Activated T-helper 17 cell treated with anti-CD3 and anti-CD28 coated beads, Interleukin-2, amount 50 U/mL, for 72 hours (primary cell): ENCODE results near the gene GPR32. TPM values are rescaled to one million over a fixed set of nuclear protein-coding genes. Genes with fewer than 3 reads are reported as not detected.
"Not testable (repeated sequence)": the region's sequence is repeated elsewhere in the genome, so short reads cannot be mapped to it uniquely, and the experiment has no call there.

ENCODE experiments used
- ATAC-seq: fragments of 150-1000 bp; cut with Tn5 transposase; replicated peaks from 2 replicates; pipeline ENCODE4 v1.10.0; 2021; ENCODE audit warnings: mild to moderate bottlenecking, moderate library complexity
- H3K27ac Mint-ChIP-seq: one replicate; pipeline ENCODE4 v1.8.0; 2022; ENCODE audit warnings: mixed read lengths
- H3K27me3 Mint-ChIP-seq: one replicate; pipeline ENCODE4 v1.8.0; 2022; ENCODE audit warnings: mixed read lengths
- H3K36me3 Mint-ChIP-seq: one replicate; pipeline ENCODE4 v1.8.0; 2022; ENCODE audit warnings: low read depth, mild to moderate bottlenecking, mixed read lengths
- H3K4me1 Mint-ChIP-seq: one replicate; pipeline ENCODE4 v1.8.0; 2022; ENCODE audit warnings: mixed read lengths
- H3K4me3 Mint-ChIP-seq: one replicate; pipeline ENCODE4 v1.8.0; 2022; ENCODE audit warnings: mild to moderate bottlenecking, mixed read lengths
- H3K9me3 Mint-ChIP-seq: one replicate; pipeline ENCODE4 v1.8.0; 2022; ENCODE audit warnings: mixed read lengths
- total RNA-seq, 2 donors: library from RNA; stranded (reverse); gene quantifications; one replicate each; pipeline ENCODE4 v1.2.3, GENCODE V29; 2022

The GPR32 gene
- total RNA-seq, 2 donors from 2014 or later: not detected

GRCh38 chr19:50797429-50797780, 27.1 kb downstream of the GPR32 start:
- no peaks in the 10 kb centered on the region for H3K9me3 Mint-ChIP-seq
- ATAC-seq: no peak
- H3K27me3 Mint-ChIP-seq: no peaks in the 10 kb centered on the region
- H3K4me3 Mint-ChIP-seq: no peak overlapping the region
- H3K4me1 Mint-ChIP-seq: no peaks in the 10 kb centered on the region
- no peak overlapping the region for H3K27ac Mint-ChIP-seq
- H3K36me3 Mint-ChIP-seq: peaks cover 53% of the 10 kb centered on the region

- H3K9me3 Mint-ChIP-seq: no peaks in the 10 kb centered on the region
- H3K36me3 Mint-ChIP-seq: peaks cover 59% of the 10 kb centered on the region
- H3K4me1 Mint-ChIP-seq: no peaks in the 10 kb centered on the region
- H3K27me3 Mint-ChIP-seq: no peaks in the 10 kb centered on the region
- H3K27ac Mint-ChIP-seq: no peak overlapping the region
- no peak for ATAC-seq
- no peak overlapping the region for H3K4me3 Mint-ChIP-seq
Observed at GRCh38 chr19:50797781-50798658, 27.8 kb downstream of the GPR32 start.

- Mint-ChIP-seq H3K4me1 (no peaks in the 10 kb centered on the region), H3K4me3 (no peak overlapping the region), H3K36me3 (peaks cover 68% of the 10 kb centered on the region), H3K9me3 (no peaks in the 10 kb centered on the region), H3K27ac (no peak overlapping the region), H3K27me3 (no peaks in the 10 kb centered on the region)
- no peak for ATAC-seq
Observed at GRCh38 chr19:50798659-50799546, 28.6 kb downstream of the GPR32 start.

GRCh38 chr19:50799547-50799851, 29.2 kb downstream of the GPR32 start:
- Mint-ChIP-seq H3K36me3 (peaks cover 74% of the 10 kb centered on the region), H3K4me3 (no peak overlapping the region), H3K27me3 (no peaks in the 10 kb centered on the region), H3K4me1 (no peaks in the 10 kb centered on the region), H3K9me3 (no peaks in the 10 kb centered on the region), H3K27ac (no peak overlapping the region)
- no peak for ATAC-seq

- Mint-ChIP-seq H3K27ac (no peak overlapping the region), H3K4me3 (no peak overlapping the region)
Observed at GRCh38 chr19:50801107-50801506, 30.8 kb downstream of the GPR32 start.

GRCh38 chr19:50803633-50804419, 33.6 kb downstream of the GPR32 start:
- peak overlapping the region; percentile 97 for H3K4me3 Mint-ChIP-seq
- peak; percentile 8 for ATAC-seq
- peaks cover 7% of the 10 kb centered on the region for H3K4me1 Mint-ChIP-seq
- H3K9me3 Mint-ChIP-seq: no peaks in the 10 kb centered on the region
- peaks cover 61% of the 10 kb centered on the region for H3K36me3 Mint-ChIP-seq
- no peaks in the 10 kb centered on the region for H3K27me3 Mint-ChIP-seq
- peak overlapping the region; percentile 99 for H3K27ac Mint-ChIP-seq

More at GRCh38 chr19:50801107-50801506, 30.8 kb downstream of the GPR32 start:
- Mint-ChIP-seq H3K36me3 (peaks cover 79% of the 10 kb centered on the region), H3K9me3 (no peaks in the 10 kb centered on the region), H3K27me3 (no peaks in the 10 kb centered on the region), H3K4me1 (peaks cover 4% of the 10 kb centered on the region)
- no peak for ATAC-seq

GRCh38 chr19:50804420-50805272, 34.4 kb downstream of the GPR32 start:
- H3K9me3 Mint-ChIP-seq: no peaks in the 10 kb centered on the region
- ATAC-seq: peak; percentile 99
- peaks cover 54% of the 10 kb centered on the region for H3K36me3 Mint-ChIP-seq
- H3K27me3 Mint-ChIP-seq: no peaks in the 10 kb centered on the region
- H3K4me1 Mint-ChIP-seq: peaks cover 7% of the 10 kb centered on the region
- H3K27ac Mint-ChIP-seq: peak overlapping the region; percentile 99
- H3K4me3 Mint-ChIP-seq: peak overlapping the region; percentile 97

- H3K9me3 Mint-ChIP-seq: no peaks in the 10 kb centered on the region
- ATAC-seq: no peak
Observed at GRCh38 chr19:50808856-50809255, 38.6 kb downstream of the GPR32 start.

GRCh38 chr19:50811622-50812238, 41.5 kb downstream of the GPR32 start:
- H3K4me3 Mint-ChIP-seq, H3K36me3 Mint-ChIP-seq, H3K27ac Mint-ChIP-seq, ATAC-seq, H3K9me3 Mint-ChIP-seq: not testable (repeated sequence)
- Mint-ChIP-seq H3K4me1 (peaks cover 11% of the 10 kb centered on the region), H3K27me3 (peaks cover 27% of the 10 kb centered on the region)

More at GRCh38 chr19:50808856-50809255, 38.6 kb downstream of the GPR32 start:
- H3K4me3 Mint-ChIP-seq: no peak overlapping the region
- peaks cover 12% of the 10 kb centered on the region for H3K36me3 Mint-ChIP-seq
- H3K27me3 Mint-ChIP-seq: peaks cover 9% of the 10 kb centered on the region
- H3K27ac Mint-ChIP-seq: no peak overlapping the region
- peaks cover 12% of the 10 kb centered on the region for H3K4me1 Mint-ChIP-seq

GRCh38 chr19:50812474-50812873, 42.2 kb downstream of the GPR32 start:
- H3K36me3 Mint-ChIP-seq: no peaks in the 10 kb centered on the region
- H3K27ac Mint-ChIP-seq: no peak overlapping the region
- peaks cover 18% of the 10 kb centered on the region for H3K4me1 Mint-ChIP-seq
- peaks cover 27% of the 10 kb centered on the region for H3K27me3 Mint-ChIP-seq
- no peak for ATAC-seq
- H3K9me3 Mint-ChIP-seq: no peaks in the 10 kb centered on the region
- no peak overlapping the region for H3K4me3 Mint-ChIP-seq

GRCh38 chr19:50814883-50815282, 44.6 kb downstream of the GPR32 start:
- Mint-ChIP-seq H3K4me3 (no peak overlapping the region), H3K27me3 (peaks cover 41% of the 10 kb centered on the region), H3K4me1 (peaks cover 26% of the 10 kb centered on the region), H3K27ac (no peak overlapping the region), H3K36me3 (no peaks in the 10 kb centered on the region), H3K9me3 (no peaks in the 10 kb centered on the region)
- ATAC-seq: no peak

- Mint-ChIP-seq H3K36me3 (no peaks in the 10 kb centered on the region), H3K27me3 (peaks cover 45% of the 10 kb centered on the region), H3K4me1 (peaks cover 29% of the 10 kb centered on the region), H3K27ac (no peak overlapping the region), H3K9me3 (no peaks in the 10 kb centered on the region), H3K4me3 (no peak overlapping the region)
- no peak for ATAC-seq
Observed at GRCh38 chr19:50815439-50815838, 45.2 kb downstream of the GPR32 start.
